ENCODE data around the gene ACADL. TPM values are rescaled to one million over a fixed set of nuclear protein-coding genes. Genes with fewer than 3 reads are reported as not detected.

Gene ACADL
- total and polyA plus RNA-seq, 2 of the 13 experiments (the other 11 are each of a cell fraction or from before 2014, with no cell fraction given) = not detected

- no peak for TF ChIP-seq ATRX (CRISPR knock-in tag; IDR thresholded peaks at IDR 0.05; ENCODE audit: borderline replicate concordance)
- TF ChIP-seq CEBPB (IDR thresholded peaks at IDR 0.05; ENCODE audit: borderline replicate concordance, low read depth, low read length) = no peak
- peak; percentile 61; the same call in 1 of the 2 replicates for TF ChIP-seq ZNF615 (CRISPR knock-in tag; IDR thresholded peaks at IDR 0.05; ENCODE audit: borderline replicate concordance)
- TF ChIP-seq CENPBD1 (CRISPR knock-in tag; IDR thresholded peaks at IDR 0.05; ENCODE audit: borderline replicate concordance, low read depth) = no peak
- TF ChIP-seq SETDB1 (CRISPR knock-in tag; IDR thresholded peaks at IDR 0.05; ENCODE audit: borderline replicate concordance) = no peak
- peak; percentile 75 for TF ChIP-seq NFYB (CRISPR knock-in tag; IDR thresholded peaks at IDR 0.05)
- no peak for TF ChIP-seq USF2 (IDR thresholded peaks at IDR 0.05; ENCODE audit: low read depth, low read length)
- no peak; the same call in 1 of the 2 replicates for TF ChIP-seq USF2 (CRISPR knock-in tag; IDR thresholded peaks at IDR 0.05; ENCODE audit: borderline replicate concordance)
- no peak for TF ChIP-seq SOX13 (IDR thresholded peaks at IDR 0.05)
- peak in 1 of 2 experiments; percentile 36; a peak in 1 of 4 replicates for TF ChIP-seq SOX13 (CRISPR knock-in tag; conservative IDR thresholded peaks at IDR 0.05 in 1 of 2, IDR thresholded peaks at IDR 0.05 in 1 of 2)
- no peak for TF ChIP-seq RFX1 (IDR thresholded peaks at IDR 0.05)
- TF ChIP-seq ZNF468 (CRISPR knock-in tag; IDR thresholded peaks at IDR 0.05) = no peak
- no peak for TF ChIP-seq RORA (CRISPR knock-in tag; IDR thresholded peaks at IDR 0.05)
- TF ChIP-seq SP4 (CRISPR knock-in tag; IDR thresholded peaks at IDR 0.05) = peak; percentile 74
- TF ChIP-seq CBX5 (CRISPR knock-in tag; IDR thresholded peaks at IDR 0.05; ENCODE audit: borderline replicate concordance) = peak; percentile 17; the same call in 1 of the 2 replicates
- no peak for TF ChIP-seq NCOA5 (CRISPR knock-in tag; IDR thresholded peaks at IDR 0.05)
- no peak; the same call in 1 of the 2 replicates for TF ChIP-seq FOXO1 (CRISPR knock-in tag; IDR thresholded peaks at IDR 0.05)
- TF ChIP-seq ZNF709 (CRISPR knock-in tag; IDR thresholded peaks at IDR 0.05) = 0 out of 2 replicates have a peak, but pooled peaks have one; percentile 57
- TF ChIP-seq SOX6 (IDR thresholded peaks at IDR 0.05) = no peak
- no peak; the same call in 1 of the 2 replicates for TF ChIP-seq SOX6 (CRISPR knock-in tag; IDR thresholded peaks at IDR 0.05)
- no peak for TF ChIP-seq PHF5A (CRISPR knock-in tag; IDR thresholded peaks at IDR 0.05; ENCODE audit: low read depth, unreplicated experiment)
- no peak for TF ChIP-seq MLLT10 (CRISPR knock-in tag; IDR thresholded peaks at IDR 0.05)
- no peak for TF ChIP-seq ZNF652 (CRISPR knock-in tag; IDR thresholded peaks at IDR 0.05; ENCODE audit: borderline replicate concordance, low read depth)
- peak; percentile 59 for TF ChIP-seq ZNF607 (CRISPR knock-in tag; IDR thresholded peaks at IDR 0.05; ENCODE audit: borderline replicate concordance)
- TF ChIP-seq SNAPC2 (CRISPR knock-in tag; IDR thresholded peaks at IDR 0.05) = peak; percentile 67; the same call in 1 of the 2 replicates
- no peak for TF ChIP-seq HDAC6 (IDR thresholded peaks at IDR 0.05; ENCODE audit: low read depth, low read length)
- TF ChIP-seq MBD4 (IDR thresholded peaks at IDR 0.05; ENCODE audit: borderline replicate concordance, low read length) = no peak
- TF ChIP-seq MEF2D (CRISPR knock-in tag; IDR thresholded peaks at IDR 0.05) = peak; percentile 74
- TF ChIP-seq GPBP1L1 (CRISPR knock-in tag; IDR thresholded peaks at IDR 0.05) = no peak
Measured at GRCh38 chr2:210171309-210172218, 53.7 kb downstream of the ACADL start, which contains the start of gene KANSL1L (continued).

Data from HepG2 (cell line).